Measurements from ENCODE around the gene CCDC63.

DNA sequence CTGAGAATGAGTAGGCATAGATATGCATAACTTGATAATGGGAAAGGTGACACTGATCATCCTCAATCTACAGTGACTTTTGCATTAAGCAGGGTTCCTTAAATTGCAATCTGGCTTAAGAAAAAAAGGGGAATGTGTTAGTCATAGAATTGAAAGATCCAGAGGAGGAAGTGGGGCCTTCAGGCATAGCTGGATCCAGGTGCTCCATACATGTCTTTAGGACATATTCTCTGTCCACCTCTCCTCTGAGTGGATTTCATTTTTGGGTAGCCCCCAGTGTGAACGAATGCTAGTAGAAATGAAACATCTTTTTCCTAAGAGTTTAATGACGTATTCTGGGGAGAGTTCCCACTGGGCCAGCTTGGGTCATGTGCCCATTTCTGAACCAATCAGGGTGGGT lies 27.6 kb downstream of the CCDC63 start:
- TF ChIP-seq, protein P1, sequence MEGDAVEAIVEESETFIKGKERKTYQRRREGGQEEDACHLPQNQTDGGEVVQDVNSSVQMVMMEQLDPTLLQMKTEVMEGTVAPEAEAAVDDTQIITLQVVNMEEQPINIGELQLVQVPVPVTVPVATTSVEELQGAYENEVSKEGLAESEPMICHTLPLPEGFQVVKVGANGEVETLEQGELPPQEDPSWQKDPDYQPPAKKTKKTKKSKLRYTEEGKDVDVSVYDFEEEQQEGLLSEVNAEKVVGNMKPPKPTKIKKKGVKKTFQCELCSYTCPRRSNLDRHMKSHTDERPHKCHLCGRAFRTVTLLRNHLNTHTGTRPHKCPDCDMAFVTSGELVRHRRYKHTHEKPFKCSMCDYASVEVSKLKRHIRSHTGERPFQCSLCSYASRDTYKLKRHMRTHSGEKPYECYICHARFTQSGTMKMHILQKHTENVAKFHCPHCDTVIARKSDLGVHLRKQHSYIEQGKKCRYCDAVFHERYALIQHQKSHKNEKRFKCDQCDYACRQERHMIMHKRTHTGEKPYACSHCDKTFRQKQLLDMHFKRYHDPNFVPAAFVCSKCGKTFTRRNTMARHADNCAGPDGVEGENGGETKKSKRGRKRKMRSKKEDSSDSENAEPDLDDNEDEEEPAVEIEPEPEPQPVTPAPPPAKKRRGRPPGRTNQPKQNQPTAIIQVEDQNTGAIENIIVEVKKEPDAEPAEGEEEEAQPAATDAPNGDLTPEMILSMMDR (IDR thresholded peaks at IDR 0.05): no peak
- no peak for TF ChIP-seq POLR2A (IDR thresholded peaks at IDR 0.05)
